ENCODE data around the gene LGALS9B.
"Not testable (repeated sequence)": the region's sequence is repeated elsewhere in the genome, so short reads cannot be mapped to it uniquely, and the experiment has no call there.

LGALS9B gene

DNA sequence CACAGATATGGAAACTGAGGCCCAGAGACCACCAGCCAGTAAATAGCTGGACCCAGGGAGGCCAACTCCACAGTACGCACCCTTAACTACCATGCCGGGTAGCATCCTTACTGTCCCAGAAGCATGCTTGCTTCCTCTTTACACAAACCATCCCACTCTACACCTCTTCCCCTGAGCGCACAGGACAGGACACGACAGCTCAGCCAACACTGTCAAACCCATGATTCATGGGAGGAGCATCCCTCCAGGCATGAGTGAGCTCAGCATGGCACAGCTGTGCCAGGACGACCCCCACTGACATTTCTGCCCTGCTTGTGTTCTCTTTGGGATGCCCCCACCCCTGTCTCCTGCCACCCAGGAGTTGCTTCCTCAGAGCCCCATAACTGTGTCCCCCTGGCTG lies 340 bp downstream of the LGALS9B start:
- DNase-seq (ENCODE audit: low spot score) = not testable (repeated sequence)

DNA sequence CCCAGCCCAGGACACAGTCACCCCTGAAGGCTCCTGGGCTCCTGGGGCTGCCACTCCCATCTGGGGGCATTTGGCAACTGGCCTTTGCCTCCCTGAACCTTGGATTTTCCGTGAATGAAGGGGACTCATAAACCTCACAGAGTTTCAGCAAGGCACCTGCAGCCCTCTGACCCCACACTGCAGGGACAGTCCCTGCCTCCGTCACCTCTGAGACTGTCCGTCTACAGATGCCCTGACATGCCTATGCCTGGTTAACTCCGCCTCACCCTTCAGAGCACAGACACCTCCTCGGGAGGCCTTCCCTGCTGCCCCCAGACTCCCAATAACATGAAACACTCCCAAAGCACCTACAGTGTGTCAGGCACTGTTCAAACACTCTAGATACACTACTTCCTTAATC lies 786 bp downstream of the LGALS9B start:
- DNase-seq (ENCODE audit: low spot score) = not testable (repeated sequence)

GRCh38 chr17:20465535-20465934 lies 1.8 kb downstream of the LGALS9B start:
- not testable (repeated sequence) for DNase-seq (ENCODE audit: low spot score)

DNA sequence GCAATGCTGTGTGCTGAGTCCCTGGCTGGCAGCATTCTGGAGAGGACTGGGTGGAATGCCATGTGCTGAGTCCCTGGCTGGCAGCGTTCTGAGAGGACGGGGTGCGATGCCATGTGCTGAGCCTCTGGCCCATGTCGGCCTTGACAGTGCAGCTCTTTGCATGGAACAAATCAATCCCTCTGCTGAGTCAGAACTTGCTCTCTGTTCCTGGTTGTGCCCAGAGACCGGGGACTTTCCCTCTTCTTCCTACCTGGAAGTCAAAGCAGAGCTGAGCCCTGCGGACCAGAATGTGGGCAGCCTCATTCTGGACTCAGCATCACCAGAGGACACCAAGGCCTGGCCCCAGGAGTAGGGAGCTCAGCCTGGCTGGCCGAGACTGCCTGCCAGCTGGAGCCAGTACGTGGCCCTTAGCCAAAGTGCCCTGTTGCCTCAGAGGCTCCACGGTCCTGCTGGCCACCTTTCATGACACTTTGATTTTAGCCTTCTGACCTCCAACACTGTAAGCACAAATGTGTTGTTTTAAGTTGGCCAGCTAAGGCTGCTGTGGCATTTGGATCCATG lies 2.4 kb downstream of the LGALS9B start:
- not testable (repeated sequence) for DNase-seq (ENCODE audit: low spot score)

DNA sequence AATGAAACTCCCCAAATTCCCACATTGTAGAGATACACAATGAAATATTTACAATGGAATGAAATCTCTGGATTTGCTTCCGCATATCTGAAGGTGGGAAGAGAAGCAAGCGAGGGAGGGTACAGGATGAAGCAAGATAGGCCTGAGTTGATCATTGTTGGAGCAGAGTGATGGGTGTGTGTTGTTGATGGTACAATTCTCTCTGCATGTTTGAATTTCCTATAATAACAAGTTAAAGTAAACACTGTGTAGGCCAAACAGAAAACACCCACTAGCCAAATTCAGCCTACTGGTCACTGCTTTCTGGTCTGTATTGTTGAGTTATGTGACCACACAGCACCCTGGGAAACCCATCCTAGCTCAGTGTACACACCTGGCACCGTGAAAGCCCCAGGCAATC lies 5.2 kb downstream of the LGALS9B start:
- DNase-seq (ENCODE audit: low spot score) = not testable (repeated sequence)

- not testable (repeated sequence) for DNase-seq (ENCODE audit: low spot score)
These were observed 9.4 kb downstream of the LGALS9B start for GRCh38 chr17:20457848-20458381.

DNA sequence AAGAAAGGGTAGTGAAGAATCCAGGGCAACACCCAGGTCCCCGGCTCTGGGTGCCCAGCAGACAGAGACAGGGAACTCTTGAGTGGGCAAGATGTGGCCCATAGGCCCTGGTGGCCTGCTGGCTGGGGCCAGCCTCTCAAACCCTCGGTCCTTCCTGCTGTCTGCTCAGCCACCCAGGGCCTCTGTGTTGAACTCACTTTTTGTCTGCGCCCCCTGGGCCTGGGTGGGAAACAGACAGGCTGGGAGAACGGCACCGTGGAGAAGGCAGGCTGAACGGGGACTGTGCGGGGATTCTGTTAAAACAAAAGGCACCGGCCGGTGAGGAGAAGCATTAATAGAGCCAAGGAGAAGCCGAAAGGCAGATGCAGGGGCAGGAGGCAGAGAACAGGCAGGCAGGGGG lies 12.2 kb downstream of the LGALS9B start:
- DNase-seq (ENCODE audit: low spot score) = not testable (repeated sequence)

GRCh38 chr17:20453820-20454434 lies 13.4 kb downstream of the LGALS9B start:
- not testable (repeated sequence) for DNase-seq (ENCODE audit: low spot score)

- DNase-seq (ENCODE audit: low spot score) = not testable (repeated sequence)
These were observed 16.5 kb downstream of the LGALS9B start for GRCh38 chr17:20450852-20451251.

- DNase-seq (ENCODE audit: low spot score) = not testable (repeated sequence)
These were observed 19.6 kb downstream of the LGALS9B start for GRCh38 chr17:20447534-20448321.

DNA sequence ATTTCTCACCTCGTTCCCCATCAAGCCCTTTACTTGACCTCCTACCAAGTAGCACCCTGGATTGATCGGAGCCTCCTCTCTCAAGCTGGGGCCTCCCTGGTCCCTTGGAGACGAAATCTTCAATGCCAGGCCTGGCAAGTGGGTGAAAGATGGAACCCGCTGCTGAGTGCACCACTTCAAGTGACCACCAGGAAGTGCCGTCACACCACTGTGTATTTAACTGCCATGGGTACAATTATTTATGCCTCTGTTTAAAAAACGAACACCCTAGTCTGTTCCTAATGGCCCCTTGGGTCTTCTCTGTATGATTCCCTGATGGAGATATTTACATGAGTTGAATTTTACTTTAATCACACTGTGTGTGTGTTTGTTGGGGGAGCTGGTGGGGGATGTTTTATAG lies 20.4 kb downstream of the LGALS9B start:
- DNase-seq (ENCODE audit: low spot score) = not testable (repeated sequence)

- not testable (repeated sequence) for DNase-seq (ENCODE audit: low spot score)
These were observed 22.6 kb downstream of the LGALS9B start for GRCh38 chr17:20444581-20445236.

- DNase-seq (ENCODE audit: low spot score) = not testable (repeated sequence)
These were observed 23.2 kb downstream of the LGALS9B start for GRCh38 chr17:20444173-20444572.

- DNase-seq (ENCODE audit: low spot score) = not testable (repeated sequence)
These were observed 23.7 kb downstream of the LGALS9B start for GRCh38 chr17:20443632-20444031.

DNA sequence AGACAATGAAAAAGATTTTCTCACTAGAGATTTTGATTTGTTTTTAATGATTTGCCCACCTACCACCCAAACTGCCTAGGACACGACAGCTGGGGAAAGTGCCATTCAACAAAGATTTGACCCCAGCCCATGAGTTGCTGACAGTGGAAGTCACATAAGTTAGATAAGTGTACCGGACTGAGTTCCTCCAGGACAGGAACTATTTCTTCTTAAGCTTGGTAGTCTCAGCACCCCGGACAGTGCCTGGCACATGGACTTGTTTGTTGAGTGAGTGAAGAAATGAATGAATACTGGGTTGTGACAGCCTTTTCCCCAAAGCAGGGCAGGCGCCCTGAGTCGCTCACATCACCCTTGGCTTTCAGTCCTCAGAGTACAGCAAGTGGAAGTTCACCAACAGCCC lies 26.7 kb downstream of the LGALS9B start:
- not testable (repeated sequence) for DNase-seq (ENCODE audit: low spot score)

DNA sequence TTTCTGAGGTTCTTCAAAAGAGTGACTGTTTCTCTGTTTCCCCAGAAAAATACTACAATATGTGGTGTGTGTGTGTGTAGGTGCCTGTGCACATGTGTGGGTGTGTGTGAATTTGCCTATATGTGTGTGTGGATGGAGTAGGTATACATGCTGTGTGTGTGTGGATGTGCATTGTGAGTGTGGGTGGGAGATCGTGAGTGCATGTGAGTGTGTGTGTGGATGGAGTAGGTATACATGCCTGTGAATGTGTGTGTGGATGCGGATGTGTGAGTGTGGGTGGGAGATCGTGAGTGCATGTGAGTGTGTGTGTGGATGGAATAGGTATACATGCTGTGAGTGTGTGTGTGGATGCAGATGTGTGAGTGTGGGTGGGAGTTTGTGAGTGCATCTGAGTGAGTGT lies 32.2 kb downstream of the LGALS9B start:
- not testable (repeated sequence) for DNase-seq (ENCODE audit: low spot score)

GRCh38 chr17:20433382-20433781 lies 34.0 kb downstream of the LGALS9B start:
- DNase-seq (ENCODE audit: low spot score) = not testable (repeated sequence)

- DNase-seq (ENCODE audit: low spot score) = not testable (repeated sequence)
These were observed 40.1 kb downstream of the LGALS9B start for GRCh38 chr17:20427264-20427663.

DNA sequence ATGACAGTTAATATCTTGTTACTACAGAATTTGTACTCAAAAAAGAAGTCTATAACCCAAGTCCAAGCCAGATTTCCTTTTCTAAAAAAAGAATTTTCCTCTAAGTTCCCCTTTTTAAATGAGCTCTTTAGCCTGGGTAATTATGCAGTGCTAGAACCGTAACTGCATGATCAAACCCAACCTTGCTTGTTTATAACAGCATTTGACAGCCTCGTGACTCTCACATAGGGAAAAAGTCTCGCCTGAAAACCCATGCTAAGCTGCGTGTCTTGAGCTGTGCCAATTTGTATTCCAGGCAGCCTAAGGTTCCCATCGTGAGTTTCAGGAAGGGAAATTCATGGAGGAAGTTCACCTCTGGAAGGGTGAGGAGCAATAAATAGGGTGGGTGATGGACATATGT lies 44.5 kb downstream of the LGALS9B start:
- not testable (repeated sequence) for DNase-seq (ENCODE audit: low spot score)

DNA sequence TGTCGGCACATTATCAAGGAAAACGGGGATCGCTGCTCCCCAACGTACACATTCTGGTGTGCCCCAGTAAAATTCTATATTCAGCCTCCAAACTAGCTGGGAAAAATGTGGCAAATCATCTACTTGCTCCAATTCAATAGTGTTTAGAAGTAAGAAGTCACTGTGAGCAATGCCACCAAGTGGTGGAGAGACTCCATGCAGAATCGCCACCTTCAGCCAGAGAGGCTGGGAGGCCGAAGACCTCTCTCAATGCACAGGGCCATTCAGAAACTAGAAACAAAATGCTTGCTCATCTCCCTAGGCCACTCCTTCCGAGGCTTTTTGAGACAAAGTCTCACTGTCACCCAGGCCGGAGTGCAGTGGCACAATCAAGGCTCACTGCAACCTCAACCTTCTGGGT lies 48.5 kb downstream of the LGALS9B start:
- not testable (repeated sequence) for DNase-seq (ENCODE audit: low spot score)

- DNase-seq (ENCODE audit: low spot score) = not testable (repeated sequence)
These were observed 49.8 kb downstream of the LGALS9B start for GRCh38 chr17:20417492-20418080.
